Occipital lobe (tissue), 2 donors: ENCODE measurements around the gene STX11. TPM values are rescaled to one million over a fixed set of nuclear protein-coding genes. Genes with fewer than 3 reads are reported as not detected.
"Not testable (repeated sequence)": the region's sequence is repeated elsewhere in the genome, so short reads cannot be mapped to it uniquely, and the experiment has no call there.

Experiments used
- DNase-seq: peaks from one replicate; lab custom pipeline; 2025; lab: John Stamatoyannopoulos, UW
- total RNA-seq: library from RNA; depleted of rRNA; stranded (reverse); fragments of >200 nt; gene quantifications from one replicate; pipeline ENCODE4 v1.2.3, GENCODE V29; 2014

Gene STX11
- total RNA-seq = 0.78 TPM

- DNase-seq = no peak
Measured at GRCh38 chr6:144149894-144150709, at the start of gene STX11. Gene STX11 (plus strand): TSS chr6:144150517. CDS start chr6:144186628, 36,111 bp downstream.

- no peak for DNase-seq
Measured at GRCh38 chr6:144103026-144103563, 47.2 kb upstream of the STX11 start.

- DNase-seq = no peak
Measured at GRCh38 chr6:144104488-144104887, 45.8 kb upstream of the STX11 start.

DNA sequence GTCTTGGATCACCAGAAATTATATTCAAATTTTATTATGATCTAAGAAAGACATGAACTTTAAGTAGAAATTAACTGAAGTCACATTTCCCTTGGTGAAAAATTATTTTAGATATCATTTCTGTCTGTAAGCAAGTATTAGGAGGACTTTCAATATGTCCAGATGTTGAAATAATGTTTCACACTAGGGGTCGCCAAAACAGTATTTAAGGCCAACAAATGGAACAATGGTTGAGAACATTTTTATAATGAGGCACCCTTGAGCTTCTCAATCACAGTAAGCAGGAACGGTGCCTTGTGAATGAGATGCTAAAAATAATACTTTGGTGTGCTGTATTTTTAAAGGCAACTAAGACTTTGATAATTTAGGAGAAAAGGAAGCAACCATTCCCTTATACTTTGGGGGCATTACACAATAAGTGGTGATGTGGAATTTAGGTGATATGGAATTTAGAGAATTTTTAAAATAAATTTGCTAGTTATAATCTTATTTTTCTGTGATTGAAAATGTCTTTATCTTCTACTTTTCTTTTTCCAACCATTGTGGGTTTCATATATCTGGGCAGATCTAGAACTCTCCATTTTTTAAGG is 45.3 kb upstream of the STX11 start:
- no peak for DNase-seq

- no peak for DNase-seq
Measured at GRCh38 chr6:144106206-144106605, 44.1 kb upstream of the STX11 start.

DNA sequence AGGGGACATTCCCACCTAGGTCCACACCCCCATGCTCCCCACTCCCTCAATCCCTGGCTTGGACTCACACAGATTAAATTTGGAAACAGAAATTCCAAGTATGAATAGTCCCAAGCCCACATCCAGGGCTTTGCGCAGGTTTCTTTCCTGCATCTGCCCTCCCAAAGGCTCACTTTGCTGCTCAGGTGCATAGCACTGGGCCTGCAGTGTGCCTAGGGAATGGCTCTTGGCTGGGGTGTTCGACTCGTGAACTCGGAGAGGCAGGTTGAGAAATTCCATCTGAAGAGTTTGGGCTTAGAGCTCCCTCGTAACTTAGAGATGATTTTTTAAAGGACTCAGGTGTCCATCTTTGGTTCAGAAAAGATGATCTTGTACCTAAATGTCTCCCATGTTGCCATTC is 40.1 kb upstream of the STX11 start:
- DNase-seq = no peak

- no peak for DNase-seq
Measured at GRCh38 chr6:144113366-144113765, 37.0 kb upstream of the STX11 start.

- DNase-seq = no peak
Measured at GRCh38 chr6:144115219-144115618, 35.1 kb upstream of the STX11 start.

GRCh38 chr6:144119376-144119775 is 30.9 kb upstream of the STX11 start:
- no peak for DNase-seq

GRCh38 chr6:144122861-144123260 is 27.5 kb upstream of the STX11 start:
- DNase-seq = no peak

DNA sequence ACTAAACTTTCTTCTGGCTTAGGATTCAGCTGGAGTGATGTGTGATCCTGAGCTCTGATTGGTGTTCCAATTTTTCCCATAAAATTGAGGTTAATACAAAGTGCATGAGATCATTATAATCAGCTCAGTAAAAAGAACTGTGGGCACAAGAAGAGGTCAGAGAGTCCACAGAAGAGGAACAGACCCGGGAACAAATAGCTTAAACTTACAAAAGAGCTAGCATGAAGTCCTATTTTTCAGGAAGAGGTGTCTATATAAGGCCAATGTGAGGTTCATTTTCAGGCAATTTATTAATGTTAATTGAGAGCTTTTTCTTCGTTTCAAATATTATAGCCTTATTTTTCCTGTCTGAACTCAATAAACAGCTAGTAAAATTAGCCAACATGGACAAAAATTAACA is 26.9 kb upstream of the STX11 start:
- DNase-seq = no peak

GRCh38 chr6:144123836-144124235 is 26.5 kb upstream of the STX11 start:
- DNase-seq = no peak

DNA sequence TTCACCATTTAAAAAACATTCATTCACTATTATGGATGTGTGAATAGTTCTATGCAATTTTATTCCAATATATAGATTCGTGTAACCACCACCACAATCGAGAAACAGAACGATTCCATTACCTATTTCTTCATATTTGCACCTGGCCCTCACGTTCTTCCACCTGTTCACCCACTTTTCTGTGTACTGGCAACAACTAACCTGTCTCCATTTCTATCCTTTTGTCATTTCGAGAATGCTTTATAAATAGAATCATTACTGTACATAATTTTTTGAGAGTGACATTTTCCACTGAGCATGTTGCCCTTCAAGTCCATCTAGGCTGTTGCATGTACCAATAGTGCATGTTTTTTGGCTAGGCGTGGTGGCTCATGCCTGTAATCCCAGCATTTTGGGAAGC is 23.2 kb upstream of the STX11 start:
- no peak for DNase-seq

- no peak for DNase-seq
Measured at GRCh38 chr6:144129469-144129868, 20.8 kb upstream of the STX11 start.

DNA sequence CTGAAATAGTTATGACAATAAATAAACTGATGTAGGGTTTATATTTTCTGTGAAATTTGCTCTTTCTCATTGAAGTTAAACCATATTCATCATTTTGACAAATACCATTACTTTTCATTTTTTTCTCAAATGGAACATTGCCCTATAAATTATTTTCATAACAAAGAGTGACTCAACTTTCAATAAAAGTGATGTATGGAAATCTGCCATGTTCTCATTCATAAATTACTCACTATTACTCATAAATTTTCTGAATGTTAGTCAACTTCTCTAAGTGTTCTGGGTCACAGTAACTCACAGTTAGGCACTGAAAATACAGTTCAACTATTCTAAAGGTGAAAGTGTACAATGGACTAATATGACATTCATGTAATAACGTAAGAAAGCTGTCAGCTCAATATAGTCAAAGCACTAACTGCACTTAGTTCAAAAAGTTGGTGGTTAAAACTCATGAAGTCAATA is 19.0 kb upstream of the STX11 start:
- DNase-seq = no peak

DNA sequence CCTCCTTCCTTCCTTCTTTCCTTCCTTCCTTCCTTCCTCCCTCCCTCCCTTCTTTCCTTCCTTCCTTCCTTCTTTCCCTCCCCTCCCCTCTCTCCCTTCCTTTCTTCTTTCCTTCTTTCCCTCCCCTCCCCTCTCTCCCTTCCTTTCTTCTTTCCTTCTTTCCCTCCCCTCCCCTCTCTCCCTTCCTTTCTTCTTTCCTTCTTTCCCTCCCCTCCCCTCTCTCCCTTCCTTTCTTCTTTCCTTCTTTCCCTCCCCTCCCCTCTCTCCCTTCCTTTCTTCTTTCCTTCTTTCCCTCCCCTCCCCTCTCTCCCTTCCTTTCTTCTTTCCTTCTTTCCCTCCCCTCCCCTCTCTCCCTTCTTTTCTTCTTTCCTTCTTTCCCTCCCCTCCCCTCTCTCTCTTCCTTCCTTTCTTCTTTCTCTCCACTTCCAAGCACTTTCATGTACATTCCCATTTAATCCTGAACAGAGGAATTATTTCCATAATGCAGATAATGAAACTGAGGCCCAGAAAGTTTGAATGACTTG is 18.1 kb upstream of the STX11 start:
- not testable (repeated sequence) for DNase-seq

DNA sequence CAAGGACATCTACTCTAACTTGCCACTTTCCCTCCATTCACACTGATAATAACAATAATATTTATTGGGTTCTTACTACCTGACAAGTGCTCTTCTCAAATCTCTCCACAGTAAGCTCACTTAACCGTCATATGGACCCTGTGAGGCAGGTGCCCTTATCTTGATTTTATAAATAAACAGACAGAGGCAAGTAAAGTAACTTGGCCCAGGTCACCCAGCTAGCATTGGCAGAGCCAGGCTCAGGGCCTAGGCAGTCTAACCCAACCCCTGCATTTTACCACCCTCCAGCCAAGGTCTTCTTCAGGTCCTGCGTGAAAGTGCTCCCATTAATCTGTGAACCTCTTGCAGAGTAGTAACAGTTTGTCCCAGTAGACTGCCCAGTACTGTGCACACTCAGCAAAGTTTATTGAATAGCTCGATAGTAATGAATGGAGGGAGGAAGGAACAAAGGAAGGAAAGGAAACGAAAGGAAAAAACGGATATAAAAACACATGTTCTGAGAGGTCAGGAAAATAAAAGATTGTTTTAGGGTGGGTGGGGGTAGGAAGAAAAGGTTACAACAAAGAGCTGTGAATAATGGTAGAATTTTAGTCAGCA is 17.0 kb upstream of the STX11 start:
- DNase-seq = no peak

DNA sequence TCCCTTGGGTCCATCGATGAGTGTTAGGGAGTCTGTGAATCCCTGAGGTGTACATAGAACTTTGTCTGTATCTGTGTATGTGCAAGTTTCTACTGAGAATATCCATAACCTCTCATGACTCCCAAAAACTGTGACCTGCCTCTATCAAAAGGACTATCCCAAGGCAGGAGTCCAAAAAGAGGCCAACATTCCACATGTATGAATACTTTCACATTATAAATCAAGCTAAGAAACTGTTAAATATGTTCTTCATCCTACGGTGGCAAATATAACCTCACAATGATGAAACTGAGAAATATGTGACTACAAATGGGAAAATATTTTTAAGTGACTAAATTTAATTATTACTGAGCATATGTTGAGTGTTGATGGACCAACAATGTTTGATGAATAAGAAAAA is 16.1 kb upstream of the STX11 start:
- DNase-seq = no peak

- DNase-seq = no peak
Measured at GRCh38 chr6:144134737-144135136, 15.6 kb upstream of the STX11 start.

DNA sequence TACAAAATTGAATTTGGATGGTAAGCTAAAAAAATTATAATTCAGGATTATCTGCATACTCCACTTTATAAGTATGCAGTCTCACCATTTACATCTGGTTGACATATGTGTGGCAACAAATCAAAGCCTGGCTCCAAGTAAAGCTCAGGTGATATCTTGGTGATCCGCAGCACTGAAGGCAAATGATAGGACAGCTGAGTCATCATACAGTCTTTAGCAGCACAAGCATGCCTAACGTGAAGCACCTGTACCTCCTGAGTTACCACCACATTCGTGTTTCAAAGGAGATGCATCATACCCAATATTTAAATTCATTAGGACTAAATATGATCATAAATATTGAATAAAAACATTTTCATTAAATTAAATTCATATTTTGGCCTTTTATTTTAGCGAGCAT is 11.8 kb upstream of the STX11 start:
- no peak for DNase-seq

GRCh38 chr6:144139817-144140216 is 10.5 kb upstream of the STX11 start:
- no peak for DNase-seq

GRCh38 chr6:144140867-144141266 is 9.4 kb upstream of the STX11 start:
- no peak for DNase-seq
